Fibroblast of the aortic adventitia (primary cell): ENCODE measurements around the gene CD2. TPM values are rescaled to one million over a fixed set of nuclear protein-coding genes. Genes with fewer than 3 reads are reported as not detected.

Source experiments
- DNase-seq: peaks from one replicate; pipeline ENCODE4 v3.0.0-alpha.2; 2010; ENCODE audit warnings: low read depth
- H3K4me3 ChIP-seq: 2 replicates; pipeline ENCODE4 v1.5.1; 2011; ENCODE audit warnings: low read depth, mild to moderate bottlenecking, control low read depth, low read length, moderate library complexity
- total RNA-seq: library from RNA; depleted of rRNA; stranded (reverse); fragments of >200 nt; gene quantifications from 2 replicates; pipeline ENCODE4 v1.2.3, GENCODE V29; 2012; ENCODE audit warnings: low replicate concordance
- TF ChIP-seq, protein P1 (sequence below): IDR thresholded peaks from 2 replicates; pipeline ENCODE4 v1.5.1; 2011; ENCODE audit warnings: mild to moderate bottlenecking, low read length, control low read depth, inconsistent platforms; ENCODE audit not compliant: insufficient read depth

CD2 gene
- total RNA-seq, 1 donor = not detected

GRCh38 chr1:116806245-116806644 is 52.0 kb downstream of the CD2 start:
- no peak overlapping the region for H3K4me3 ChIP-seq
- TF ChIP-seq, protein P1, sequence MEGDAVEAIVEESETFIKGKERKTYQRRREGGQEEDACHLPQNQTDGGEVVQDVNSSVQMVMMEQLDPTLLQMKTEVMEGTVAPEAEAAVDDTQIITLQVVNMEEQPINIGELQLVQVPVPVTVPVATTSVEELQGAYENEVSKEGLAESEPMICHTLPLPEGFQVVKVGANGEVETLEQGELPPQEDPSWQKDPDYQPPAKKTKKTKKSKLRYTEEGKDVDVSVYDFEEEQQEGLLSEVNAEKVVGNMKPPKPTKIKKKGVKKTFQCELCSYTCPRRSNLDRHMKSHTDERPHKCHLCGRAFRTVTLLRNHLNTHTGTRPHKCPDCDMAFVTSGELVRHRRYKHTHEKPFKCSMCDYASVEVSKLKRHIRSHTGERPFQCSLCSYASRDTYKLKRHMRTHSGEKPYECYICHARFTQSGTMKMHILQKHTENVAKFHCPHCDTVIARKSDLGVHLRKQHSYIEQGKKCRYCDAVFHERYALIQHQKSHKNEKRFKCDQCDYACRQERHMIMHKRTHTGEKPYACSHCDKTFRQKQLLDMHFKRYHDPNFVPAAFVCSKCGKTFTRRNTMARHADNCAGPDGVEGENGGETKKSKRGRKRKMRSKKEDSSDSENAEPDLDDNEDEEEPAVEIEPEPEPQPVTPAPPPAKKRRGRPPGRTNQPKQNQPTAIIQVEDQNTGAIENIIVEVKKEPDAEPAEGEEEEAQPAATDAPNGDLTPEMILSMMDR = no peak
- no peak for DNase-seq

GRCh38 chr1:116806671-116807070 is 52.4 kb downstream of the CD2 start:
- H3K4me3 ChIP-seq = no peak overlapping the region
- no peak for DNase-seq
- TF ChIP-seq, protein P1 = no peak

DNA sequence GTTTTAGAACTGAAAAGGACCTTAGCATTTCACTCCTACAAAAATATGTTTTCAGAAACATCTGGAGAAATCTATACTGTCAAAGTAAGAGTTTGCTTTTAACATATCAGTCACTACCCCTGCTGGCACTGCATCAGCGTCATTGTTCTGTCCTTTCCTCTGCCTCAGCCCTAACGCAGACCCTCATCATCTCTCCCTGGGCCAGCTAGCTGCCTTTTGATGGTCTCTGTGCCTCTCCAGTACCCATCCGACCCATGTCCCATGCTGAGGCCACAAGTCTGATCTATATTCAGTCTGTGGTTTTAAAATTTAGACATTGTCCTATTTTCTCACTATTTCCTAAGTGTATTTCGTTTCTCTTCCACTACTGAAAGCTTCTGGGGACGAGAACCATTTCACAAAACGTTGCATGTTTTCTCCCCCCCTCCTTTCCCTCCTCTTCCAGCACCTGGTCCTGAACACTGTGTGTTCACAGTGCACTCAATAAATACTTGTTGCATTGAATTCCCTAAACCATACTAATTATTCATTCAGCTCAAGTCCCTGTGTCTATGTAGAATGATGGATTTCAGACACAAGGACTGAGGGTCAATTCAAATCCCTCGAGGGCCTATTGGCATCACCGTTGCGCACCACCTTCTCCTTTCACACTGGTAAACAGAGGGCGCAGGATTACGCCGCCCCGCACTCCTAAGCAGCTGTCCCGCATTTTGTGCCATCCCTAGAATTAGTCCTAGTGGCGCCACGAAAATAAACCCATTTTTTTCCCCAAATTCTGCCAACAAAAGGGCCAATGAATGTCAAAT is 53.4 kb downstream of the CD2 start:
- TF ChIP-seq, protein P1 = no peak
- no peak overlapping the region for H3K4me3 ChIP-seq
- no peak for DNase-seq

GRCh38 chr1:116808200-116808847 is 54.1 kb downstream of the CD2 start:
- DNase-seq = no peak
- H3K4me3 ChIP-seq = no peak overlapping the region
- TF ChIP-seq, protein P1 = no peak

GRCh38 chr1:116808848-116809508 is 54.7 kb downstream of the CD2 start:
- no peak overlapping the region for H3K4me3 ChIP-seq
- TF ChIP-seq, protein P1 = no peak
- DNase-seq = no peak

DNA sequence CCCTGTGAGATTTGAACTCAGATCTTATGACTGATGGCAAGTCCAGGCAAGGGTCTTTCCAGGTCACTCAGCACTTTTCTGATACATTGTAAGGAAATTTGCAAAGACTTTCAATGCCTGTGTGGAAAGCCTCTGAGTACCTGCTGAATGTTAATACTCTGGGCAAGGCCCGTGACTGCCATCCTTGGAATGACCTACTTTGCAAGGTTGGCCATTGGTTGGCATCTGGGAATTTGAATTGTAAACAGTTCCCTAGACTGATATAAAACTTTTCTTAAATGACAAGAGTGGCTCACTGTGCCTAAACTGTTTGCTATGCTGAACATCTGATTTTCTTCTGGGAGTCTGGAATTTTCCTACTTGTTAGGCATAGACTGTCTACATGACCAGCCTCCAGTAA is 57.1 kb downstream of the CD2 start:
- TF ChIP-seq, protein P1 = no peak
- H3K4me3 ChIP-seq = no peak overlapping the region
- no peak for DNase-seq
